ENCODE measurements around the gene PARP8. TPM values are rescaled to one million over a fixed set of nuclear protein-coding genes. Genes with fewer than 3 reads are reported as not detected.
A peak's percentile ranks its signal among the peaks of the same experiment; 100 is the strongest.

Gene PARP8
- total and polyA plus RNA-seq, 4 donors, result 20.3 to 39.1 (median 29.1) TPM

DNA sequence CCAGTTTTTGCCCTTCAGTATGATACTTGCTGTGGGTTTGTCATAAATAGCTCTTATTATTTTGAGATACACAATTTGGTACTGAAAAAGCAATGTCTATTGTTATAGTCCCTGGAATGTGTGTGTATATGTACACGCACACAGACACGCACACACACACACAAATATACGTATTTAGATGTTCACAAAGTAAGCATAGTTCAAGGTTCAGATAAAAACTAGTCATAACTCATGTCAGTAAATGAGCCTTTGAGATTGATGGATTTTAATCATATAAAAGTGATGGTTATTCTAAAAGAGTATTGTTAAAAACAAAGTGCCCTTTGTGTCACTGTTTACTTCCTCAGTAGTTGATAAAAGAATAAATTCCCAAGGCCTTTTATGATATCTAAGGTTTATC lies 147.3 kb downstream of the PARP8 start:
- no peak overlapping the region for H3K27ac ChIP-seq (ENCODE audit: low read depth, low read length)
- H3K36me3 ChIP-seq (ENCODE audit: control insufficient read depth, insufficient read depth, low read length), result peaks cover 4% of the 10 kb centered on the region
- WGBS (ENCODE audit: insufficient coverage), result no CpG with 5 or more reads among the region's 3 CpGs
- no peaks in the 10 kb centered on the region for H3K9me3 ChIP-seq (ENCODE audit: control insufficient read depth, insufficient read depth, low read length)
- DNase-seq (ENCODE audit: low read depth in 4 of 6, low spot score in 6 of 6), result no peak
- no peaks in the 10 kb centered on the region for H3K4me1 ChIP-seq (ENCODE audit: control insufficient read depth, insufficient read depth, low read length)
- H3K4me3 ChIP-seq (ENCODE audit: low read depth, low read length), result no peak overlapping the region
- H3K27me3 ChIP-seq (ENCODE audit: control insufficient read depth, insufficient read depth, low read length), result no peaks in the 10 kb centered on the region

DNA sequence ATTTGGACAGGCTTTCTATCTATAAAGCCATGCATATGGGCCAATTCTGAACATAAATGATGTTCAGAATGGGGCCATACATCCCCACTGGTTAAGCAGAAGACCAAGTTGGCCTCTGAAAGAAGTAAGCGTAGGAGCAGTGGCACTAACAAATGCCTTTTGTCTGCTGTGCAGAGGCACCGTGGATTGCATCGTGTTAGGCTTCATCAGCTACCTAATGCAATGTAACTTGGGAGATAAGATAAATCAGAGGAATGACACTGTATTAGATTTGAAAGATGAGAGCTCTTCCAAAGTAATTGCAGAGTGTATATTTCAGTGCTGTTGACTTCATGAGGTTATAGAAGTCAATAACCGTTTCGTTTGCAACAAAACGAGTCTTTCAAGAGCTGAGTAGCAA lies 148.1 kb downstream of the PARP8 start:
- H3K36me3 ChIP-seq (ENCODE audit: control insufficient read depth, insufficient read depth, low read length), result peaks cover 4% of the 10 kb centered on the region
- H3K4me3 ChIP-seq (ENCODE audit: low read depth, low read length), result no peak overlapping the region
- peak in 1 of 6 donors; percentile 71 for DNase-seq (ENCODE audit: low read depth in 4 of 6, low spot score in 6 of 6)
- H3K27ac ChIP-seq (ENCODE audit: low read depth, low read length), result no peak overlapping the region
- no peaks in the 10 kb centered on the region for H3K9me3 ChIP-seq (ENCODE audit: control insufficient read depth, insufficient read depth, low read length)
- H3K27me3 ChIP-seq (ENCODE audit: control insufficient read depth, insufficient read depth, low read length), result no peaks in the 10 kb centered on the region
- 51% methylated on average over 3 of the region's 6 CpGs for WGBS (ENCODE audit: insufficient coverage)
- H3K4me1 ChIP-seq (ENCODE audit: control insufficient read depth, insufficient read depth, low read length), result no peaks in the 10 kb centered on the region

DNA sequence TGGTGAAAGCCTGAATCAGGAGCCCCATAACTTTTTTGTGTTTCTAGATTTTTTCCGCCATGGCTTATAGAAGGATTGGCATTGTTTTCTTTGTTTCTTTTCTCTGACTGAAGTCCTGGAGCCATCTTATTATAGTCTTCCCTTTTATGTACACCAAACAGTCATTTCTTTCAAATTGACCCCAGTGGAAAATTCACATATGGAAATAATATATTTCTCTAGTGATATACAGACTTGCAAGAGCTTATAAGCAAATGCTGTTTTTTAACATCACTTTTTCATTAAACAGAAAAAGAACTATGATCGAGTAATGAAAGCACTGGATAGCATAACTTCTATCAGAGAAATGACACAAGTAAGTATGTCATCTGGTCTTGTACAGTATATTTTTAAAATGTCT lies 155.6 kb downstream of the PARP8 start:
- Histone ChIP-seq H3K27me3 (ENCODE audit: control insufficient read depth, insufficient read depth, low read length) (no peaks in the 10 kb centered on the region), H3K27ac (ENCODE audit: low read depth, low read length) (no peak overlapping the region), H3K4me3 (ENCODE audit: low read depth, low read length) (no peak overlapping the region), H3K9me3 (ENCODE audit: control insufficient read depth, insufficient read depth, low read length) (no peaks in the 10 kb centered on the region), H3K4me1 (ENCODE audit: control insufficient read depth, insufficient read depth, low read length) (no peaks in the 10 kb centered on the region), H3K36me3 (ENCODE audit: control insufficient read depth, insufficient read depth, low read length) (peaks cover 4% of the 10 kb centered on the region)
- no CpG with 5 or more reads among the region's 2 CpGs for WGBS (ENCODE audit: insufficient coverage)
- DNase-seq (ENCODE audit: low read depth in 4 of 6, low spot score in 6 of 6), result no peak

DNA sequence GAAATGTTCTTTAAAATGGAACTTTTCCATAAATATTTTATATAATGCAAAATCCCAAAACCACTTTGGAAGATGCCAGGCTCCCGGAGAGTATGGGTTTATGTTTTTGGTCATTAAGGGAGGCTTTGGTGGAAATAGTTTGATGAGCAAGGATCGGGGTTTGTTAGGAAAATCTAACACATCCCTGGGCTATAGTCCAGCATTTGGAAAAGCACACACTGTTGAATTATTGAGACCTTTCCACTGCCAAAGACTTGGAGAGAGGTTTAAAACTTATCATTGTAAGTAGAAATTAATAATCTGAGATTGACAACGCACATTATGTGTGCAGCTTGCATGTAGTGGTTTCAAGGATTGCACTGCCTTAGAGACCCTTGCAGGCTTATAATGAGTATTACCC lies 156.3 kb downstream of the PARP8 start:
- Histone ChIP-seq H3K36me3 (ENCODE audit: control insufficient read depth, insufficient read depth, low read length) (peaks cover 4% of the 10 kb centered on the region), H3K4me3 (ENCODE audit: low read depth, low read length) (no peak overlapping the region), H3K4me1 (ENCODE audit: control insufficient read depth, insufficient read depth, low read length) (no peaks in the 10 kb centered on the region), H3K27ac (ENCODE audit: low read depth, low read length) (no peak overlapping the region), H3K27me3 (ENCODE audit: control insufficient read depth, insufficient read depth, low read length) (no peaks in the 10 kb centered on the region), H3K9me3 (ENCODE audit: control insufficient read depth, insufficient read depth, low read length) (no peaks in the 10 kb centered on the region)
- no CpG with 5 or more reads among the region's 3 CpGs for WGBS (ENCODE audit: insufficient coverage)
- peak in 1 of 6 donors; percentile 34 for DNase-seq (ENCODE audit: low read depth in 4 of 6, low spot score in 6 of 6)

DNA sequence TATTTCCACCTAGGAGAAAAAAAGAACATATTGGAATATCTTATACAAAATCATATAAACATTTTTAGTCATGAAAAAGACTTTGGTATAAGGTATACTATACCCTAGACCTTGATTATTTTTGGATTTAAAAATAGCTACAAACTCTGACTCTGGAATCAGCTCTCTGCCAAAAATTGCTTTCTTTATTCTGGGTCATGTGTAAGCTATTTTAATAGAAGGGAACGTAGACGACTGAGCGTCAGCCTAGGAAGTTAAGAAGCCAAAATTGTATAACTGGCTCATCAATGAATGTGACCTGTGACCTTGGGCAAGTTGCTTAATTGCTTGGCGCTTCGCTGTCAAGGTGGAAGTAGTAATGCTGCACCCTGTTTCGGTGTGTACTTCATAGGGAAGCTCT lies 157.1 kb downstream of the PARP8 start:
- H3K4me3 ChIP-seq (ENCODE audit: low read depth, low read length), result no peak overlapping the region
- no peaks in the 10 kb centered on the region for H3K9me3 ChIP-seq (ENCODE audit: control insufficient read depth, insufficient read depth, low read length)
- H3K27me3 ChIP-seq (ENCODE audit: control insufficient read depth, insufficient read depth, low read length), result no peaks in the 10 kb centered on the region
- 84% methylated on average over 5 of the region's 6 CpGs for WGBS (ENCODE audit: insufficient coverage)
- H3K4me1 ChIP-seq (ENCODE audit: control insufficient read depth, insufficient read depth, low read length), result no peaks in the 10 kb centered on the region
- H3K27ac ChIP-seq (ENCODE audit: low read depth, low read length), result no peak overlapping the region
- DNase-seq (ENCODE audit: low read depth in 4 of 6, low spot score in 6 of 6), result no peak
- H3K36me3 ChIP-seq (ENCODE audit: control insufficient read depth, insufficient read depth, low read length), result no peaks in the 10 kb centered on the region

DNA sequence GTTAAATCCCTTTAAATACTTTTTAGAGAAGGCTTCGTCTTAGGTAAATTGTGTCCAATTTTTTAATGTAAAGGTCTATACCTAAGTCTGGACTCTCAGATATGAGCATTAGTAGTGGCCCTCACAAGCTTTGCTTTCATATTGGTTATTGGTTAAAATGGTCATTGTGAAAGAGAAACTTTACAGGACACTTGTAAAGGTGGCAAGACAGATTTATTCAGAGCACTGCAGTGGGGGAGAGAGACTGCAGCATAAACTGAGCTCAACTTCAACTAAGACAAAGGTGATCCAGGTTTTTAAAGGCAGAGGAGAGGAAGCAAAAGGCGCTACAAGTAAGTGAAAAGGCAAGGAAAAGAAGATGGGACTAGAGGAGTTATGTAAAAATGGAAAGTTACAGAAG lies 157.7 kb downstream of the PARP8 start:
- H3K27me3 ChIP-seq (ENCODE audit: control insufficient read depth, insufficient read depth, low read length), result no peaks in the 10 kb centered on the region
- 100% methylated on average over 1 of the region's 2 CpGs for WGBS (ENCODE audit: insufficient coverage)
- no peaks in the 10 kb centered on the region for H3K36me3 ChIP-seq (ENCODE audit: control insufficient read depth, insufficient read depth, low read length)
- DNase-seq (ENCODE audit: low read depth in 4 of 6, low spot score in 6 of 6), result no peak
- H3K4me1 ChIP-seq (ENCODE audit: control insufficient read depth, insufficient read depth, low read length), result no peaks in the 10 kb centered on the region
- H3K27ac ChIP-seq (ENCODE audit: low read depth, low read length), result no peak overlapping the region
- H3K9me3 ChIP-seq (ENCODE audit: control insufficient read depth, insufficient read depth, low read length), result no peaks in the 10 kb centered on the region
- no peak overlapping the region for H3K4me3 ChIP-seq (ENCODE audit: low read depth, low read length)

DNA sequence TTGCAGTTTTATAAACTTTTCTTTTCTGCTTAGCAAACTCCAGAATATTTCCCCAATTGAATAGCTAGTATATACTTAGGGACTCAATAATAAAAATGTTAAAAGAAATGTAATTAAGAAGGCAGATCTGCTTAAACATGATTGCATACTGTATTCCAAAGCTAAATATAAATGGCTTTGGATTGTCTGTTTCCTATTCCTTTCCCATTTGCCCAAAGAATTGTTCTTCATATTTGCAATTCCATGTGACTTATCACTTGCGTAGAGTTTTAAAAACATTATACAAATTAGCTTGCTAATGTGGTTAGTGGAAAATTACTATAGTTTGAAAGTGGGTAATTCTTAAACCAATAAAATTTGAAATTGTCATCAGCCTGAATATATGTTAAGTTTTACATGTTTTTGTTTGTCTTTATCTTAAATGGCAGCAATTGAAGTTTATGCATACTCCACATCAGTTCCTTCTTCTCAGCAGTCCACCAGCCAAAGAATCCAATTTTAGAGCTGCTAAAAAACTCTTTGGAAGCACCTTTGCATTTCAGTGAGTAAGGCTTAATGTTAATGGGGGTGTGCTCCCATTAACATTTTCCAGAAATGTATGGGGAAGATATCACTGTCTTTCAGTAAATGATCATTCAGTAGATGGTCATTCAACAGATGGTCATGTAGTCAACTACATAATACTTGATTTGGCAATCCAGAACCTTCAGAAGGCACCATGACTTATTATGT lies 161.2 kb downstream of the PARP8 start:
- Histone ChIP-seq H3K4me1 (ENCODE audit: control insufficient read depth, insufficient read depth, low read length) (no peaks in the 10 kb centered on the region), H3K27me3 (ENCODE audit: control insufficient read depth, insufficient read depth, low read length) (no peaks in the 10 kb centered on the region), H3K36me3 (ENCODE audit: control insufficient read depth, insufficient read depth, low read length) (no peaks in the 10 kb centered on the region), H3K4me3 (ENCODE audit: low read depth, low read length) (no peak overlapping the region), H3K27ac (ENCODE audit: low read depth, low read length) (no peak overlapping the region), H3K9me3 (ENCODE audit: control insufficient read depth, insufficient read depth, low read length) (no peaks in the 10 kb centered on the region)
- no peak for DNase-seq (ENCODE audit: low read depth in 4 of 6, low spot score in 6 of 6)
- WGBS (ENCODE audit: insufficient coverage), result no CpG with 5 or more reads among the region's 1 CpG

DNA sequence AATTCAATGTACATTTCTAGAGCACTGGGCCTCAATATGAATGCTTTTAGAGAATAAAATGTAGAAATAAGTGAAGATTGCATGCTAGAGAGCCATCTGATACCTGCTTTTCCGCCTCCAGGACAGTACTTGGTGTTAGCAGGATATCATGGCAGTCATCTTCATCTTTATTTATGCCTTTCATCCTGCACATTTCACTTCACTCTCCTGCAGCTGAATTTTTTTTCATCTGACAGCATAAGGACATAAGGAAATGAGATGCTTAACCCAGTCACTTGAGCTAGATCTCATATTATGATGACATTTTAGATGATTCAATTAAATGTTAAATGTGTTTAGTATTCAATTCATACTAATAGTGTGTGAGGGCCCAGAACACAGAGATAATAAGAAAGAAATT lies 162.6 kb downstream of the PARP8 start:
- Histone ChIP-seq H3K4me1 (ENCODE audit: control insufficient read depth, insufficient read depth, low read length) (no peaks in the 10 kb centered on the region), H3K27ac (ENCODE audit: low read depth, low read length) (no peak overlapping the region), H3K4me3 (ENCODE audit: low read depth, low read length) (no peak overlapping the region), H3K9me3 (ENCODE audit: control insufficient read depth, insufficient read depth, low read length) (no peaks in the 10 kb centered on the region), H3K27me3 (ENCODE audit: control insufficient read depth, insufficient read depth, low read length) (no peaks in the 10 kb centered on the region), H3K36me3 (ENCODE audit: control insufficient read depth, insufficient read depth, low read length) (no peaks in the 10 kb centered on the region)
- DNase-seq (ENCODE audit: low read depth in 4 of 6, low spot score in 6 of 6), result no peak
- no CpG with 5 or more reads among the region's 1 CpG for WGBS (ENCODE audit: insufficient coverage)

DNA sequence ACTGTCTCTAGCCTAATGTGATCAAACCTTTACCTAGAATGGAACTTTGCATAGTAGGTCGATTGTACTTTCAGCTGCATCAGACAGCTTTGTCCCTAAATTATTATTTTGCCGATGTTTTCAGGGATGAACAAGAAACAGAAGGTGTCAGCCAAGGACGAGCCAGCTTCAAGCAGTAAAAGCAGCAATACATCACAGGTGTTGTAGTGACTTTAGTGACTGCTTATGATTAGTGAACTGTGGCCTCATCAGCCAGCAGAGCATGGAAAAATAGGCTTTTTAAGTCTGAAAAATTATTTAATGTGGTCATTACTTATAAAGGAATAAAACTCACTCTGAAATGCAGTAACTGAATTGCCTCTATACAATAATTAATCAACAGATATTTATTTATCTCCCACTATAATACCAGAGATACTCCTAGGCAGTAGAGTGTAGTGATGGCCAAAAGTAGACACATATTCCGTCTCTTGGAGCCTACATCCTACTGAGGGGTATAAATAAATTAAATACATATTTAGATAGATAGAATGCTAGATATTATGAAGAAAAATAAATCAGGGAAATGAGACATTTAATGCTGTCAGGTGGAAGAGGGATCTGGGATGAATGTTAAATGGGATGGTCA lies 166.3 kb downstream of the PARP8 start:
- no peak for DNase-seq (ENCODE audit: low read depth in 4 of 6, low spot score in 6 of 6)
- H3K4me3 ChIP-seq (ENCODE audit: low read depth, low read length), result no peak overlapping the region

DNA sequence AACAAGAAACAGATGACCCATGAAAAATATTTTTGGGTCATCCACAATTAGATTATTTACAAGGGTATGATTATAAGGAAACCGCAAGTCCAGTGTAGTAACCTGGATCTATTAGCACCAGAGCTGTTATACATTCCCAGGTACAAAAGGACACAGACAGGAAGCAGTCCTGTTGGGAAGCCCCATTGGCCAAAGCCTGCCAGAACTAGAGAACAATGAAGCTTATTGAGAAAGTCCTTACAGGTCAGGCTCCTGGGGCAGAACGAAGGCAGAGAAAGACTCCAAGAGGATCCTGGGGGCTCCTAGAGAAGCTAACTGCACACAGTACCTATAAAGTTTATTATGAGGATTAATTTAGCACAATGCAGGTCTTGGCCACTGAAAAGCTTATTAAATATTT lies 169.9 kb downstream of the PARP8 start:
- no peak overlapping the region for H3K27ac ChIP-seq (ENCODE audit: low read depth, low read length)
- H3K4me3 ChIP-seq (ENCODE audit: low read depth, low read length), result no peak overlapping the region
- DNase-seq (ENCODE audit: low read depth in 4 of 6, low spot score in 6 of 6), result no peak
- no CpG with 5 or more reads among the region's 2 CpGs for WGBS (ENCODE audit: insufficient coverage)
- no peaks in the 10 kb centered on the region for H3K4me1 ChIP-seq (ENCODE audit: control insufficient read depth, insufficient read depth, low read length)
- no peaks in the 10 kb centered on the region for H3K36me3 ChIP-seq (ENCODE audit: control insufficient read depth, insufficient read depth, low read length)
- H3K9me3 ChIP-seq (ENCODE audit: control insufficient read depth, insufficient read depth, low read length), result no peaks in the 10 kb centered on the region
- H3K27me3 ChIP-seq (ENCODE audit: control insufficient read depth, insufficient read depth, low read length), result no peaks in the 10 kb centered on the region

More for the DNA sequence above, 166.3 kb downstream of the PARP8 start:
- Histone ChIP-seq H3K36me3 (ENCODE audit: control insufficient read depth, insufficient read depth, low read length) (no peaks in the 10 kb centered on the region), H3K27ac (ENCODE audit: low read depth, low read length) (no peak overlapping the region), H3K9me3 (ENCODE audit: control insufficient read depth, insufficient read depth, low read length) (no peaks in the 10 kb centered on the region), H3K27me3 (ENCODE audit: control insufficient read depth, insufficient read depth, low read length) (no peaks in the 10 kb centered on the region), H3K4me1 (ENCODE audit: control insufficient read depth, insufficient read depth, low read length) (no peaks in the 10 kb centered on the region)
- WGBS (ENCODE audit: insufficient coverage), result 86% methylated on average over 3 of the region's 4 CpGs
